MCF 10A (cell line): ENCODE results near the gene CTPS2. TPM values are rescaled to one million over a fixed set of nuclear protein-coding genes. Genes with fewer than 3 reads are reported as not detected.

Source experiments
- BruUV-seq: library from RNA; stranded (reverse); fragments of 400-500 nt; replicated peaks from 2 replicates; lab custom pipeline; 2021; lab: Mats Ljungman, UMichigan
- CTCF ChIA-PET: fragments of 300-600 bp; sonication (Branson Sonifier 250); formaldehyde crosslinking; extraction: SDS; loops from one replicate; lab custom pipeline; 2021; ENCODE audit warnings: antibody characterized with exemption, inconsistent platforms; lab: Yijun Ruan, JAX
- POLR2A ChIA-PET: fragments of 300-600, 350-650 bp; sonication (Branson Sonifier 250); formaldehyde crosslinking; extraction: SDS; loops from one replicate; lab custom pipeline; 2020; ENCODE audit warnings: antibody characterized with exemption, inconsistent platforms; lab: Yijun Ruan, JAX
- DNase-seq: peaks from one replicate; pipeline ENCODE4 v3.0.0-alpha.2; 2018; ENCODE audit not compliant: unreplicated experiment
- H3K27ac Mint-ChIP-seq: one replicate; pipeline ENCODE4 v1.8.0; 2022; ENCODE audit warnings: mild to moderate bottlenecking, low read depth, mixed read lengths; ENCODE audit not compliant: unreplicated experiment
- H3K27me3 Mint-ChIP-seq: one replicate; pipeline ENCODE4 v1.8.0; 2022; ENCODE audit warnings: mixed read lengths; ENCODE audit not compliant: insufficient read depth, unreplicated experiment
- H3K36me3 Mint-ChIP-seq: one replicate; pipeline ENCODE4 v1.8.0; 2022; ENCODE audit warnings: mild to moderate bottlenecking, moderate library complexity, mixed read lengths; ENCODE audit not compliant: insufficient read depth, unreplicated experiment
- H3K4me1 Mint-ChIP-seq: one replicate; pipeline ENCODE4 v1.8.0; 2022; ENCODE audit warnings: mixed read lengths; ENCODE audit not compliant: insufficient read depth, unreplicated experiment
- H3K4me3 Mint-ChIP-seq: one replicate; pipeline ENCODE4 v1.8.0; 2022; ENCODE audit warnings: mild to moderate bottlenecking, moderate library complexity, mixed read lengths; ENCODE audit not compliant: unreplicated experiment
- H3K9me3 Mint-ChIP-seq: one replicate; pipeline ENCODE4 v1.8.0; 2022; ENCODE audit warnings: mixed read lengths; ENCODE audit not compliant: unreplicated experiment
- CTCF ChIP-seq: fragments of 200-600 bp; IDR thresholded peaks from one replicate; pipeline ENCODE4 v1.8.0; 2022; ENCODE audit warnings: antibody characterized with exemption, mild to moderate bottlenecking; ENCODE audit not compliant: unreplicated experiment
- intact Hi-C: fragments of 100-400 bp; cut with micrococcal nuclease; formaldehyde crosslinking; loops from 2 replicates; pipeline ENCODE4 v1.14.1; 2022
- total RNA-seq: library from RNA; stranded (reverse); gene quantifications from 2 replicates; pipeline ENCODE4 v1.2.3, GENCODE V29; 2022

Gene CTPS2
- total RNA-seq, 1 experiment from 2014 or later = 5.3 TPM

- no TSS peak for BruUV-seq
- Mint-ChIP-seq H3K27ac (no peak overlapping the region), H3K9me3 (no peaks in the 10 kb centered on the region), H3K36me3 (peaks cover 86% of the 10 kb centered on the region), H3K4me1 (no peaks in the 10 kb centered on the region), H3K27me3 (no peaks in the 10 kb centered on the region), H3K4me3 (no peak overlapping the region)
- ChIA-PET POLR2A (interaction anchor here (1.0 kb wide), 1 partner anchor 9 kb away, joined by 3 read pairs; no protein-coding TSS in a partner anchor), CTCF (interaction anchor here (0.6 kb wide), 1 partner anchor 297 kb away, joined by 3 read pairs; no protein-coding TSS in a partner anchor)
- intact Hi-C loops = no loop called here
- no peak for TF ChIP-seq CTCF
- no peak for DNase-seq
Measured at GRCh38 chrX:16750136-16750535, 37.7 kb upstream of the CTPS2 start.

GRCh38 chrX:16748425-16748824 is 36.0 kb upstream of the CTPS2 start:
- intact Hi-C loops = no loop called here
- Mint-ChIP-seq H3K27me3 (no peaks in the 10 kb centered on the region), H3K9me3 (no peaks in the 10 kb centered on the region), H3K27ac (no peak overlapping the region), H3K36me3 (peaks cover 83% of the 10 kb centered on the region), H3K4me3 (no peak overlapping the region), H3K4me1 (no peaks in the 10 kb centered on the region)
- no peak for TF ChIP-seq CTCF
- ChIA-PET POLR2A (no interaction called here), CTCF (no interaction called here)
- no peak for DNase-seq
- BruUV-seq = no TSS peak

GRCh38 chrX:16745659-16746058 is 33.2 kb upstream of the CTPS2 start:
- BruUV-seq = no TSS peak
- H3K27ac Mint-ChIP-seq = peak overlapping the region; percentile 8
- POLR2A ChIA-PET = interaction anchor here (1.0 kb wide), 1 partner anchor 10 kb away, joined by 6 read pairs; no protein-coding TSS in a partner anchor
- TF ChIP-seq CTCF = no peak
- CTCF ChIA-PET = interaction anchor here (0.6 kb wide), 1 partner anchor 1062 kb away, joined by 6 read pairs; no protein-coding TSS in a partner anchor
- peaks cover 85% of the 10 kb centered on the region for H3K36me3 Mint-ChIP-seq
- H3K4me3 Mint-ChIP-seq = no peak overlapping the region
- H3K9me3 Mint-ChIP-seq = no peaks in the 10 kb centered on the region
- no peak for DNase-seq
- H3K4me1 Mint-ChIP-seq = no peaks in the 10 kb centered on the region
- intact Hi-C loops = no loop called here
- H3K27me3 Mint-ChIP-seq = no peaks in the 10 kb centered on the region

GRCh38 chrX:16745102-16745501 is 32.6 kb upstream of the CTPS2 start:
- H3K27me3 Mint-ChIP-seq = no peaks in the 10 kb centered on the region
- intact Hi-C loops = no loop called here
- H3K36me3 Mint-ChIP-seq = peaks cover 84% of the 10 kb centered on the region
- DNase-seq = no peak
- POLR2A ChIA-PET = no interaction called here
- H3K4me3 Mint-ChIP-seq = no peak overlapping the region
- CTCF ChIA-PET = interaction anchor here (0.6 kb wide), 1 partner anchor 1062 kb away, joined by 6 read pairs; no protein-coding TSS in a partner anchor
- no peaks in the 10 kb centered on the region for H3K9me3 Mint-ChIP-seq
- H3K27ac Mint-ChIP-seq = peak overlapping the region; percentile 8
- no peaks in the 10 kb centered on the region for H3K4me1 Mint-ChIP-seq
- no peak for TF ChIP-seq CTCF
- BruUV-seq = no TSS peak
